Esophagus (tissue), 2 donors: ENCODE results near the gene LRRK1. TPM values are rescaled to one million over a fixed set of nuclear protein-coding genes. Genes with fewer than 3 reads are reported as not detected.

Experiments used
- H3K27ac ChIP-seq, 2 donors: one replicate each; pipeline ENCODE4 v1.5.1; 2013; ENCODE audit warnings: low read depth in 2 of 2, mild to moderate bottlenecking in 2 of 2, inconsistent platforms in 1 of 2, low read length in 1 of 2, moderate library complexity in 1 of 2
- H3K27me3 ChIP-seq, 2 donors: one replicate each; pipeline ENCODE4 v1.6.1; 2013; ENCODE audit warnings: low read length in 2 of 2, control low read depth in 1 of 2, mild to moderate bottlenecking in 1 of 2; ENCODE audit not compliant: insufficient read depth in 2 of 2, control insufficient read depth in 1 of 2
- H3K36me3 ChIP-seq, 2 donors: one replicate each; pipeline ENCODE4 v1.6.1; 2013; ENCODE audit warnings: low read length in 1 of 2; ENCODE audit not compliant: control insufficient read depth in 2 of 2, insufficient read depth in 2 of 2
- H3K4me1 ChIP-seq, 2 donors: one replicate each; pipeline ENCODE4 v1.6.1; 2013; ENCODE audit warnings: low read length in 1 of 2; ENCODE audit not compliant: control insufficient read depth in 2 of 2, insufficient read depth in 2 of 2
- H3K4me3 ChIP-seq, 2 donors: one replicate each; pipeline ENCODE4 v1.5.1; 2013; ENCODE audit warnings: low read length in 2 of 2, mild to moderate bottlenecking in 2 of 2, low read depth in 1 of 2, moderate library complexity in 1 of 2
- H3K9me3 ChIP-seq, 2 donors: one replicate each; pipeline ENCODE4 v1.6.1; 2013; ENCODE audit warnings: mild to moderate bottlenecking in 2 of 2, low read depth in 1 of 2, low read length in 1 of 2, moderate library complexity in 1 of 2; ENCODE audit not compliant: control insufficient read depth in 2 of 2, insufficient read depth in 1 of 2
- WGBS, 2 donors: extraction: QIAGEN DNeasy Blood & Tissue Kit; methylation state at CpG; one replicate each; pipeline ENCODE4 v1.1.7; 2013; 5-methylcytosine and 5-hydroxymethylcytosine counted together
- polyA plus RNA-seq, 2 donors: library from polyadenylated mRNA; stranded (reverse); fragments of 200-250 nt; gene quantifications; one replicate each; pipeline ENCODE4 v1.2.3, GENCODE V29; 2013
- donor health status: healthy with polysubstance abuse.
- donor health status: Bipolar disorder and iron deficiency.

Gene LRRK1
- polyA plus RNA-seq, 2 donors: 4.4 to 7.0 TPM

DNA sequence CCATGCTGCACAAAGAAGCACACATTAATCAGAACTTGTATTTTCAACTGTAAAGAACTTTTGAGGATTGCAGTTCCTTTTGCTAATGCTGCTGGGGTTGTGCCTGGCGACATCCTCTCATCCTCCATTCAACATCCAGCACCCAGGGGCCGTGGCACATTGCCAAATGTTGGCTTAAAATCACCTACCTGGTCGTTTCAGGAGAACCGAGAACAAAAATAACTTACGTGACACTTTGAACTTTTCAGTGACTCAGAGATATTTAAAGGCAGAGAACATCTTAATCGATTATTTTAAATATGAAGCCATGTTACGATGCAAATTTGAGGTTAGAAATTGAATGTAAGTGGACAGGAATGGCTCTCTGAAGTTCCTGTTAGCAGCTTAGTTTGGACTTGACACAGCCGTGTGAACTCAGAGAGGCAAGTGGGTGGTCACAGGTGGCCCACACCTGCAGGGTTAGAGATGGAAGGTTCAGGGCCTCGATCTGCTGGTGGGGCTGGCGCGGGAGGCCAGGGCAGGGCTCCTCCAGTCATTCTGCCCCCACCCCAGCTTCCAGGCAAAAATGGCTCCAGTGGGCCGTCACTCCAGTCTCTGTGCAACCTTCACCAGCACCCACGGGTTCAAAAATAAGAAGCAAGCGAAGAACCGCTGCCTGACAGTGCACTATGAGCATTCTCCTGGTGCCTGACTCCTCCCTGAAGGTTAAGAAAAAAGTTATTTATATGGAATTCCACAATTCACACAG, 12.2 kb downstream of the LRRK1 start:
- Histone ChIP-seq H3K4me3 (no peak overlapping the region), H3K9me3 (no peaks in the 10 kb centered on the region), H3K27ac (no peak overlapping the region), H3K27me3 (no peaks in the 10 kb centered on the region), H3K4me1 (peaks cover 0 to 8% of the 10 kb centered on the region in 2 donors), H3K36me3 (peaks cover 0 to 4% of the 10 kb centered on the region in 2 donors)
- 84 to 86% methylated on average over 15 of the region's 15 CpGs for WGBS, 2 donors

DNA sequence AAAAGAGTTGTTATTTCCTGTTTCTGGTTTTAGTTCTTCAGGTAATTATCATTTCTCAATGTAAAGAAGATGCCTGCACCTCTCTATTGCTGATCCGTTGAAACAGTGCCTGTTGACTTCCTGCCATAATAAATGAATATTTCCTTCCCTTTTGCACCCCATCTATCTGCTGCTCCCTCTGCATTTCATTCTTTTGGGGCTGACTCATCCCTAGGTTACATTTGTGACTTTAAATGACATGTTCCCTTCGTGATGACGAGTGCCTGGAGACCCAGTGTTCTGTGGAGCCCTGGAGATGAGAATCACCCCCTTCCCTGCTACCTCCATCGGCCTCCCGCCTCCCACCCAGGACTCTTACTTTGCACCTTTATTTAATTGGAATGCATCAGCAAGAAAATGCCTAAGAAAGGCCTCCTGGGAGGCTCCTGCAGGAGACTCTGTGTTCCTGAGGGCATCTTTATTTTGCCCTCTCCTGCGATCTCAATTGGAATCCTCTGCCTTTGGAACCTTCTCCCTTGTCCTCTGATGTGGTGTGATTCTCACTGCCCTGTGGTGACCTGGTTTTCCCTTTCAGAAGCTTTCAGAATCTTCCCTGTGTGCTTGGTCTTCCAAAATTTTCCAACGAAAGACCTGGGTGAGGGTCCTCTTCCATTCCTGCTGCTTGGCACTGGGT, 13.7 kb downstream of the LRRK1 start:
- Histone ChIP-seq H3K27me3 (no peaks in the 10 kb centered on the region), H3K9me3 (no peaks in the 10 kb centered on the region), H3K36me3 (no peaks in the 10 kb centered on the region), H3K4me3 (no peak overlapping the region), H3K27ac (no peak overlapping the region), H3K4me1 (peaks cover 0 to 8% of the 10 kb centered on the region in 2 donors)
- WGBS, 2 donors: 76 to 79% methylated on average over 7 of the region's 7 CpGs

- Histone ChIP-seq H3K36me3 (no peaks in the 10 kb centered on the region), H3K9me3 (no peaks in the 10 kb centered on the region), H3K27me3 (no peaks in the 10 kb centered on the region), H3K4me3 (no peak overlapping the region), H3K4me1 (peaks cover 0 to 4% of the 10 kb centered on the region in 2 donors), H3K27ac (no peak overlapping the region)
Observed at GRCh38 chr15:100934166-100934565, 15.0 kb downstream of the LRRK1 start.

GRCh38 chr15:100934726-100935125, 15.6 kb downstream of the LRRK1 start:
- Histone ChIP-seq H3K27me3 (no peaks in the 10 kb centered on the region), H3K9me3 (no peaks in the 10 kb centered on the region), H3K4me3 (no peak overlapping the region)

DNA sequence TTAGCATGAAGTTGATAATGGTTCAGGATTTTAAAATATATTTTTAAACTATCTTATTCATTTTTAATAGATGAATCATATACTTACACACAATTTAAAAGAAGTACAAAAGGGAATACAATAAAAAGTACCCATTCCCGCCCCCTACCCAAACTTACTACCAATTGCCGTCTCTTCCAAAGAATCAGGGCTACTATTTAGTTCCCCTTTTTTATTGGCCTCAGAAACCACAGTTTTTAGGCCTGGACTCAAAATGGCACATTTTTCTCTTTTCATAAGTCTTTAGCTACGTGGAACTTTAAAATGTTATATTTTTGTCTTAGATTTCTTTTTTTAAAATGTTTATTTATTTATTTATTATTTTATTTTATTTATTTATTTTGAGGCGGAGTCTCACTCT, 18.0 kb downstream of the LRRK1 start:
- WGBS, 2 donors: 87 to 90% methylated on average over 4 of the region's 4 CpGs
- no peaks in the 10 kb centered on the region for H3K27me3 ChIP-seq
- H3K36me3 ChIP-seq: peaks cover 0 to 2% of the 10 kb centered on the region in 2 donors
- H3K4me3 ChIP-seq: no peak overlapping the region
- H3K9me3 ChIP-seq: no peaks in the 10 kb centered on the region
- H3K4me1 ChIP-seq: no peaks in the 10 kb centered on the region
- no peak overlapping the region for H3K27ac ChIP-seq

More at GRCh38 chr15:100934726-100935125, 15.6 kb downstream of the LRRK1 start:
- H3K36me3 ChIP-seq: no peaks in the 10 kb centered on the region
- H3K27ac ChIP-seq: no peak overlapping the region
- peaks cover 0 to under 1% of the 10 kb centered on the region in 2 donors for H3K4me1 ChIP-seq

- 76 to 83% methylated on average over 4 of the region's 4 CpGs for WGBS, 2 donors
- Histone ChIP-seq H3K27ac (no peak overlapping the region), H3K36me3 (peaks cover 0 to 2% of the 10 kb centered on the region in 2 donors), H3K4me1 (no peaks in the 10 kb centered on the region), H3K9me3 (no peaks in the 10 kb centered on the region), H3K4me3 (no peak overlapping the region), H3K27me3 (no peaks in the 10 kb centered on the region)
Observed at GRCh38 chr15:100939791-100940190, 20.6 kb downstream of the LRRK1 start.

GRCh38 chr15:100940767-100941379, 21.7 kb downstream of the LRRK1 start:
- Histone ChIP-seq H3K4me1 (no peaks in the 10 kb centered on the region), H3K27ac (no peak overlapping the region), H3K4me3 (no peak overlapping the region), H3K9me3 (no peaks in the 10 kb centered on the region), H3K27me3 (no peaks in the 10 kb centered on the region), H3K36me3 (peaks cover 0 to 2% of the 10 kb centered on the region in 2 donors)
- WGBS, 2 donors: 83 to 89% methylated on average over 2 of the region's 2 CpGs

- 75 to 77% methylated on average over 10 of the region's 10 CpGs for WGBS, 2 donors
- no peak overlapping the region for H3K4me3 ChIP-seq
- H3K27ac ChIP-seq: no peak overlapping the region
- H3K4me1 ChIP-seq: no peaks in the 10 kb centered on the region
- H3K27me3 ChIP-seq: no peaks in the 10 kb centered on the region
- peaks cover 0 to 2% of the 10 kb centered on the region in 2 donors for H3K36me3 ChIP-seq
- no peaks in the 10 kb centered on the region for H3K9me3 ChIP-seq
Observed at GRCh38 chr15:100941536-100941935, 22.4 kb downstream of the LRRK1 start.

DNA sequence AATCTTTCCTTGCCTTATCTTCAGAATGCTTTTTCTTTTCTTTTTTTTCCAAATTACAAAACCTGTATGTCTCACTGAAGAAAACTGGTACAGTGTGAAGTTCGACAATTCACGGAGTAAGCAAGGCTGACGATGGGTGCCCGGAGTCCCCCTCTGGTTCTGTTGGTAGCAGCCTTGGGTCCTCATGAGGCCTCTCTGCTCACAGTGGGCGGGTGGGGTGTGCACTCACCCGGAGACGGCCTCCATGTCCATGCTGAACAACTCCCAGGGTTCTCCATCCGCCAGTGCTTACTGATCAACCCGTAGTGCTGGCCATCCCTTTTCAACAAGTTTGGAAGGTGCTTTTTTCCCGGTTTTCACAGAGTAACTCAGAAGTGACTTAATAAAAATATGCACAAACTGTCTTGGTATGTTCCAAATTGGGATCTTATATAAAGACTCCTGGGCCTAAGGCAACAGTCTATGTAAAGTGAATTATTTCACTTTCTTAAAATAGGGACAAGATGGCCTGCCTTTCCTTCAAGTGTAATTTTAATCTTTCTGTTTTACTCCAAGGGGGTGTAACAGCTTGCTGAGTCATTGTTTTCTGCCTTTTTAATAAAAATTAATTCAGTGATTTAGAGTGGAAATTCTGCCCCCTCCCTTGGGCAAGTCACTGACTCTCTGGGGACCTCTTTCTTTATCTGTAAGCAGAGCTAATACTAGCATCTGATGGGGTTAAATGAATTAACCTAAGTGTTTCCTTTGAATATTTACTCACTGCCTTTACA, 23.7 kb downstream of the LRRK1 start:
- H3K4me1 ChIP-seq: no peaks in the 10 kb centered on the region
- no peak overlapping the region for H3K27ac ChIP-seq
- H3K4me3 ChIP-seq: no peak overlapping the region
- WGBS, 2 donors: 88 to 89% methylated on average over 10 of the region's 10 CpGs
- no peaks in the 10 kb centered on the region for H3K9me3 ChIP-seq
- H3K27me3 ChIP-seq: no peaks in the 10 kb centered on the region
- peaks cover 0 to 2% of the 10 kb centered on the region in 2 donors for H3K36me3 ChIP-seq
